Central memory CD8-positive, alpha-beta T cell (primary cell): ENCODE measurements around the gene CALML5.

Experiments
- ATAC-seq: fragments of 150-1000 bp; cut with Tn5 transposase; replicated peaks from 2 replicates; pipeline ENCODE4 v1.10.0; 2022; ENCODE audit warnings: mild to moderate bottlenecking, moderate FRiP score, moderate number of reproducible peaks; ENCODE audit not compliant: poor library complexity, severe bottlenecking; ENCODE audit errors: extremely low read depth
- DNase-seq, 2 donors: peaks; one replicate each; pipeline ENCODE4 v3.0.0; 2021; ENCODE audit warnings: low spot score in 2 of 2
- H3K27ac Mint-ChIP-seq: one replicate; pipeline ENCODE4 v1.8.0; 2022; ENCODE audit warnings: low read depth, mild to moderate bottlenecking, moderate library complexity, mixed read lengths
- H3K27me3 Mint-ChIP-seq: one replicate; pipeline ENCODE4 v1.8.0; 2022; ENCODE audit warnings: mixed read lengths
- H3K36me3 Mint-ChIP-seq: one replicate; pipeline ENCODE4 v1.8.0; 2022; ENCODE audit warnings: mild to moderate bottlenecking, moderate library complexity, mixed read lengths; ENCODE audit not compliant: insufficient read depth
- H3K4me1 Mint-ChIP-seq: one replicate; pipeline ENCODE4 v1.8.0; 2022; ENCODE audit warnings: mixed read lengths
- H3K4me3 Mint-ChIP-seq: one replicate; pipeline ENCODE4 v1.8.0; 2022; ENCODE audit warnings: mild to moderate bottlenecking, moderate library complexity, mixed read lengths
- H3K9me3 Mint-ChIP-seq: one replicate; pipeline ENCODE4 v1.8.0; 2022; ENCODE audit warnings: mixed read lengths

Gene CALML5

GRCh38 chr10:5462841-5463293, 36.5 kb downstream of the CALML5 start:
- peaks cover 2% of the 10 kb centered on the region for H3K36me3 Mint-ChIP-seq
- DNase-seq = no peak
- H3K27me3 Mint-ChIP-seq = no peaks in the 10 kb centered on the region
- H3K9me3 Mint-ChIP-seq = no peaks in the 10 kb centered on the region
- H3K4me3 Mint-ChIP-seq = no peak overlapping the region
- H3K4me1 Mint-ChIP-seq = no peaks in the 10 kb centered on the region
- H3K27ac Mint-ChIP-seq = no peak overlapping the region
- ATAC-seq = no peak

DNA sequence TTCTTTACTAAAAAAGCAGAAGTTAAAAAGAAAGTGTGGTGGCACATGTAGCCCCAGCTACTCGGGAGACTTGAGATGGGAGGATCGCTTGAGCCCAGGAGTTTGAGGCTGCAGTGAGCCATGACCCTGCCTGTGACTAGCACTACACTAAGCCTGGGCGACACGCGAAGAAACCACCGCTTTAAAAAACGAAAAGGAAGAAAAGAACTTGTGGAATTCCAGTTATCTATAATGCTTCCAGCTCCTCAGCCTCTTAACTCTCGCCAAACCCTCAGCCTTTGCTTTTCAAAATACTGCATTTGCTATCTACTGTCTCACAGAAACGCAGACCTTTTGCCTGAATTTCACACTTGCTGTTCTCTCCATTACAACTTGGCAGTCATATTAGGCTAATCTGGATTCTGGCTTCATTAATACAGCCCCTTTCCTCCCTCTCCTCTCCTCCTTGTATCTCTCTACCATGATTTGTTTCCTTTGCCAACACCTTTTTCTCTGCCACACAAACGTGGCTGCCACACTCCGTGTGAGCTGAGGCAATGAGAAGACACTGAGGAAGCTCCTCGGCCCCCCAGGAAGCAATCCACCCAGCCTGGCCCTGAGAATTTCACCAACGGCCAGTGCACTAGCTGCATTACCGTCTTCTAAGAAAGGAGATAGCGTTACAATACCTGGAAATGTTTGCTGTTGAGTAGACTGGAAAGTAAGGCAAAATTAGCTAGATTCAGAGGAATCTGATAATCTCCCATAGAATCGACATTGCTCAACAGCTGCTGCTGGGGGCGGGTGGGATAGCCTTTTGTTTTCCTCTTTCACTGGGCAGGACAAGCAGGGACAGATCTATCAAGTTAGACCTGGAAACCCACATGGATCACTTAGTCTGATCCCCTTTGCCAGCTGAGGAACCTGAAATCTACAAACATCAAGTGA, 37.2 kb downstream of the CALML5 start:
- H3K27ac Mint-ChIP-seq = no peak overlapping the region
- no peak for ATAC-seq
- no peak for DNase-seq
- no peaks in the 10 kb centered on the region for H3K4me1 Mint-ChIP-seq
- no peaks in the 10 kb centered on the region for H3K9me3 Mint-ChIP-seq
- peaks cover 2% of the 10 kb centered on the region for H3K36me3 Mint-ChIP-seq
- H3K27me3 Mint-ChIP-seq = no peaks in the 10 kb centered on the region
- no peak overlapping the region for H3K4me3 Mint-ChIP-seq

- Mint-ChIP-seq H3K9me3 (no peaks in the 10 kb centered on the region), H3K4me1 (no peaks in the 10 kb centered on the region), H3K36me3 (peaks cover 4% of the 10 kb centered on the region), H3K27me3 (no peaks in the 10 kb centered on the region), H3K4me3 (no peak overlapping the region), H3K27ac (no peak overlapping the region)
- DNase-seq (no peak), ATAC-seq (no peak)
Observed at GRCh38 chr10:5461203-5461588, 38.2 kb downstream of the CALML5 start.

DNA sequence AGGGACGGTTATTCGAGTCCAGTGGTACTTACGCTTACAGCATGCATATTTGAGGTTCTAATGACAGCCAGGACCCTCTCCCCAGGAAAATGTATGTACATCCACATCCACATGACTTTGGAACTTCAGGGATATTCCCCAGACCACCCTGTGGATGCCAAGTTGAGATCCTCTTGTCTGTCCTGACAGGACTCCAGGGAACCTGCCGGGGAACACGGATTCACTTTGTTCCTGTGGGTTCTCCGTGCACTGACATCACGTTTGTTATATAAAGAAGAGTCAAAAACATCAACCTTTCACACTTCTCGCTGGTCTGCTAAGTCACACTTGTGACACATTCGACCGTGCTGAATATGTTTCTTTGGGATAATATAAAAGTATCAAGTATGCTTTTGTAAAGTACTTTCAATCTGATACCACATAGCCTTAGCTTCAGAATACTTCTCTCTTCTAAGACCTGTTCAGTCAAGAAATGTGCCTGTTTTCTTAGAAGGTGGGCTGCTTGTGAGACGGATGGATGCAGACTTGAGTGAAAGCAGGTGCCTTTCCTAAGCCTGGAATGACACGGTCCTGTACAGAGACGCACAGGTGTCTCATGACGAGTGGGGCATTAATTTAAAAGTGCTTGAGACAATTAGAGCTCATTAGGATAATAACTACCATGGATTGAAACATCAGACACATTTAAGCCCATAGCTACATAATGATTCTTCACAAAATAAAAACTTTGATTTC, 38.7 kb downstream of the CALML5 start:
- ATAC-seq (no peak), DNase-seq (no peak)
- Mint-ChIP-seq H3K36me3 (peaks cover 4% of the 10 kb centered on the region), H3K9me3 (no peaks in the 10 kb centered on the region), H3K4me1 (no peaks in the 10 kb centered on the region), H3K27me3 (no peaks in the 10 kb centered on the region), H3K27ac (no peak overlapping the region), H3K4me3 (no peak overlapping the region)

GRCh38 chr10:5458949-5459747, 40.2 kb downstream of the CALML5 start:
- Mint-ChIP-seq H3K27ac (no peak overlapping the region), H3K36me3 (peaks cover 4% of the 10 kb centered on the region)
- ATAC-seq = no peak

GRCh38 chr10:5458425-5458824, 40.9 kb downstream of the CALML5 start:
- Mint-ChIP-seq H3K4me1 (no peaks in the 10 kb centered on the region), H3K27me3 (no peaks in the 10 kb centered on the region), H3K9me3 (no peaks in the 10 kb centered on the region), H3K36me3 (peaks cover 4% of the 10 kb centered on the region), H3K4me3 (no peak overlapping the region), H3K27ac (no peak overlapping the region)
- no peak for DNase-seq
- no peak for ATAC-seq

More at GRCh38 chr10:5458949-5459747, 40.2 kb downstream of the CALML5 start:
- DNase-seq = no peak
- Mint-ChIP-seq H3K4me3 (no peak overlapping the region), H3K4me1 (no peaks in the 10 kb centered on the region), H3K27me3 (no peaks in the 10 kb centered on the region), H3K9me3 (no peaks in the 10 kb centered on the region)

DNA sequence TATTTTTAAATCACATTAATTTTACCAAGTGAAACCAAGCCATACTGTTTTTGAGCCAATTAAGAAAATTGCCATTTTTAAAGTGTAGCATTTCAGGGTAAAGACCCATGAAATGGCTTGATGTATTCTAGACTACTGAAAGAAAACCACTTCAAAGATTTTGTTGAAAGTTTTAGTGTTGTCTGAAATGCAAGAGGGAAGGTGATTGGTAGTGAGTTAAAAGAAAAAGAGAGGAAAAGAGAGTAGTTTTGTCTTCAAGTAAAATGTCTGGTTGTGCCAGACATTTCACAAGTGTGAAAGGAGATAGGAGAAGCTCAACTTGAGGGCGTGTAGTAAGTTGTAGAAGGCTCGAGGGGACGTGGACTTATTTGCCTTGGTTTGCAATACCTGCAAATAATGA, 41.6 kb downstream of the CALML5 start:
- no peak for ATAC-seq
- no peak overlapping the region for H3K27ac Mint-ChIP-seq

DNA sequence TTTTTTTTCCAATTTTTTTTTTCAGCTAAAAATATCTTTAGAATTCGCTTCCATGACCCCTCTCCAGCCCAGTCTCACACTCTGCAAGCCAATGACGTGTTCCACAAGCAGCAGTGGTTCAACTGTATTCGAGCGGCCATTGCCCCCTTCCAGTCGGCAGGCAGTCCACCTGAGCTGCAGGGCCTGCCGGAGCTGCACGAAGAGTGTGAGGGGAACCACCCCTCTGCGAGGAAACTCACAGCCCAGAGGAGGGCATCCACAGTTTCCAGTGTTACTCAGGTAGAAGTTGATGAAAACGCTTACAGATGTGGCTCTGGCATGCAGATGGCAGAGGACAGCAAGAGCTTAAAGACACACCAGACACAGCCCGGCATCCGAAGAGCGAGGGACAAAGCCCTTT, 42.8 kb downstream of the CALML5 start:
- no peak overlapping the region for H3K27ac Mint-ChIP-seq
- H3K4me3 Mint-ChIP-seq = no peak overlapping the region
- DNase-seq = no peak

More for the DNA sequence above, 41.6 kb downstream of the CALML5 start:
- no peak for DNase-seq
- H3K36me3 Mint-ChIP-seq = peaks cover 5% of the 10 kb centered on the region
- H3K27me3 Mint-ChIP-seq = no peaks in the 10 kb centered on the region
- no peaks in the 10 kb centered on the region for H3K4me1 Mint-ChIP-seq
- H3K4me3 Mint-ChIP-seq = no peak overlapping the region
- H3K9me3 Mint-ChIP-seq = no peaks in the 10 kb centered on the region

GRCh38 chr10:5453749-5454489, 45.5 kb downstream of the CALML5 start:
- H3K4me1 Mint-ChIP-seq = no peaks in the 10 kb centered on the region
- H3K36me3 Mint-ChIP-seq = peaks cover 5% of the 10 kb centered on the region
- no peak overlapping the region for H3K4me3 Mint-ChIP-seq
- ATAC-seq = no peak
- H3K9me3 Mint-ChIP-seq = no peaks in the 10 kb centered on the region
- H3K27me3 Mint-ChIP-seq = no peaks in the 10 kb centered on the region
- H3K27ac Mint-ChIP-seq = no peak overlapping the region
- DNase-seq = no peak

More for the DNA sequence above, 42.8 kb downstream of the CALML5 start:
- Mint-ChIP-seq H3K27me3 (no peaks in the 10 kb centered on the region), H3K4me1 (no peaks in the 10 kb centered on the region), H3K9me3 (no peaks in the 10 kb centered on the region), H3K36me3 (peaks cover 5% of the 10 kb centered on the region)
- no peak for ATAC-seq

DNA sequence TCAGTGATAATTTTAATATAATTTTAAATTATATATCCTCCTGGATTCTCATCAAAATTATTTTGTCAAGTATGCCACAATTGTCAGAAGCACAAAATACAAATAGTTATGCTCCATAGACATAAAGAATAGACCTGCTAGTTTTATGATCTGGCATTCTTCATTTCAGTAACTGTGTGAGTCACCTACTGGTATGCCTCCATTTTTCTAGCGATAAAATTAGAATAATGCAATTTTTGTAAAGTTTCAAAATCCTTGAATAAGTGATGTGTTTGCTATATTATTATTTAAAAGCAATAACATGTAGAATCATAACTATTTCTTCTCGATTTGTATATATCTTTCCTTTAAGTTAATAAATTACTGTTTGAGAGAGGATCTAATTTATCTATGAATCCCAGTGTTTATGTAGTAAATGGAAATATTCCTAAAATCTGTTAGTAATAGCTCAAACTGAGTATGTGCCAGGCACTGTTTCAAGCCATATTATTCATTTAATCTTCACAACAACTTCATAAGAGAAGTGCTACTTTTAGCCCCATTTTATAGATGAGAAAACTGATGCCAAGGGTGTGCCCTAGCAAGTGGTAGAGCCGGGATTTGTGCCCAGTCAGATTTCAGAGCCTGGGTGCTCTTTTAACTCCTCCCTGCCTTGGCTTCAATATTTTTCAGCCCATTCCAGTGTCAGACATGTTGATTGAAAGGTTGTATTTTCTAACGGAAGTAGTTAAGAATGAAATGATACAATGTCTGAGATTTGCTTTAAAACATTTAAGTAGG, 48.6 kb downstream of the CALML5 start:
- Mint-ChIP-seq H3K36me3 (peaks cover 2% of the 10 kb centered on the region), H3K4me1 (peaks cover 11% of the 10 kb centered on the region), H3K4me3 (no peak overlapping the region), H3K27ac (no peak overlapping the region), H3K27me3 (no peaks in the 10 kb centered on the region), H3K9me3 (no peaks in the 10 kb centered on the region)
- DNase-seq = no peak
- no peak for ATAC-seq

DNA sequence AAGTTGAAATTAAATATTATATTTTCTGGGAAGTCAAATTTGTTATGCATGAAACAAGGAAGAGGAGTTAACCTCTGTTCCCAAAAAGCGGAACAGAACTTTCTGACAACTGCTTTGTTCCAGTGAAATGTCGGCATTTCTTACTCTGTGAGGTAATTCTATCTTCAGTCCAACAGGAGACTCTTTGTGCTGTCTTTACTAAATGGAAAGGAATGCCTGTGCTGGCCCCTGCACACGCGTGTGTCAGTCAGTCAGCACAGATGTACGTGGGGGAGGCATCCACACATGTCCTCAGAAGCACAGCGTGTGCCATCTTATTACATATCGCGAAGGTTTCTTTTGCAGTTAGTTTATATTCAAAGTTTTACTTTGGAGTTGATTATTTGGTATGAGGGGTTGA, 49.5 kb downstream of the CALML5 start:
- H3K36me3 Mint-ChIP-seq = peaks cover 2% of the 10 kb centered on the region
- no peak overlapping the region for H3K4me3 Mint-ChIP-seq
- DNase-seq = no peak
- peaks cover 11% of the 10 kb centered on the region for H3K4me1 Mint-ChIP-seq
- no peak for ATAC-seq
- H3K27me3 Mint-ChIP-seq = no peaks in the 10 kb centered on the region
- no peak overlapping the region for H3K27ac Mint-ChIP-seq
- no peaks in the 10 kb centered on the region for H3K9me3 Mint-ChIP-seq
